SK-N-SH treated with all-trans-retinoic acid at 6 μM for 48 hours (cell line): Measurements from ENCODE around the gene WDR5.

Experiments
- ISL1 ChIP-seq: fragments of 250-450 bp; sonication (Bioruptor Pico); IDR thresholded peaks from 2 replicates; pipeline ENCODE4 v2.1.2; 2022; ENCODE audit warnings: mild to moderate bottlenecking, moderate library complexity
- PATZ1 ChIP-seq: fragments of 250-450 bp; sonication (Bioruptor Pico); IDR thresholded peaks from 2 replicates; pipeline ENCODE4 v1.8.0; 2020; ENCODE audit warnings: mild to moderate bottlenecking, moderate library complexity, borderline replicate concordance
- POU6F1 ChIP-seq: fragments of 250-450 bp; sonication (Bioruptor Pico); IDR thresholded peaks from 2 replicates; pipeline ENCODE4 v1.8.0; 2021; ENCODE audit warnings: low read depth, mild to moderate bottlenecking, moderate library complexity, borderline replicate concordance
- TCF4 ChIP-seq: fragments of 250-450 bp; sonication (Bioruptor Pico); IDR thresholded peaks from 2 replicates; pipeline ENCODE4 v1.8.0; 2021; ENCODE audit warnings: mild to moderate bottlenecking, moderate library complexity, borderline replicate concordance

GRCh38 chr9:134195558-134195957 lies 59.7 kb downstream of the WDR5 start:
- TF ChIP-seq POU6F1 (CRISPR knock-in tag) (no peak), PATZ1 (CRISPR knock-in tag) (no peak), TCF4 (CRISPR knock-in tag) (no peak), ISL1 (CRISPR knock-in tag) (no peak)
